ENCODE data around the gene GALNT17. TPM values are rescaled to one million over a fixed set of nuclear protein-coding genes. Genes with fewer than 3 reads are reported as not detected.

Gene GALNT17
- total RNA-seq, 1 experiment from 2014 or later: not detected

- no peak for ATAC-seq
- no peaks in the 10 kb centered on the region for H4K20me1 ChIP-seq (ENCODE audit: low read length)
Measured at GRCh38 chr7:71343039-71343438, 211.1 kb downstream of the GALNT17 start.

DNA sequence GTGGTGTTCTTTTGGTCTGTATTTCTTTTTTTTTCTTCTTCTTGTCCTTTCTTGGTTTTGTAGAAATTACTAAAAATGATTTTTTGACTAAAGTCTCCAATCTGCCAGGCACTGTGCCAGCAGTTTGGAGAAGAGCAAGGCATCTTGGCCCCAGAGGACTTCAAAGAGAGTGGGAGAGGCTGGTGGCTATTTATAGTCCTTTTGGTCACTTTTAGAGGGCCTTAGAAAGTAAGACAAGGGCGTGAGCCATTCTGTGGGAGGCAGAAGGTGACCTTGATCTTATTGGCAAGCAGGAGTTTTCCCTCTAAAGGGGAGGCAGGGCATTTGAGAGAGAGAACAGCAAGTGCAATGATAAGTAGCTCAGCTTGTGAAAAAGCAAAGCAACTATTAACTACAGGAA lies 211.9 kb downstream of the GALNT17 start:
- intact Hi-C loops (cut with micrococcal nuclease): no loop called here
- Histone ChIP-seq H3K27ac (ENCODE audit: low read length) (no peak overlapping the region), H3K9me3 (ENCODE audit: low read length) (peaks cover 3% of the 10 kb centered on the region; the same call in 1 of the 2 replicates), H3K27me3 (ENCODE audit: low read length) (no peaks in the 10 kb centered on the region), H3K79me2 (ENCODE audit: low read length) (no peaks in the 10 kb centered on the region), H3K4me2 (ENCODE audit: low read length) (no peak overlapping the region), H2AFZ (ENCODE audit: low read length) (no peak overlapping the region), H3K9me2 (replicated peaks; ENCODE audit: low read length) (no peaks in the 10 kb centered on the region), H3K4me3 (ENCODE audit: low read length) (no peak overlapping the region), H3F3A (ENCODE audit: low read length, unreplicated experiment) (no peaks in the 10 kb centered on the region), H3K9ac (ENCODE audit: low read length) (no peak overlapping the region), H3K4me1 (ENCODE audit: insufficient read depth, low read length) (no peaks in the 10 kb centered on the region), H4K20me1 (ENCODE audit: low read length) (no peaks in the 10 kb centered on the region), H3K36me3 (ENCODE audit: low read depth, low read length) (no peaks in the 10 kb centered on the region)
- DNase-seq: no peak
- ChIA-PET CTCF (no interaction called here), POLR2A (ENCODE audit: unreplicated experiment) (no interaction called here)
- no TSS peak for BruUV-seq (replicated peaks)
- no peak for ATAC-seq
- TF ChIP-seq EZH2 (IDR thresholded peaks at IDR 0.05; ENCODE audit: low read length, unreplicated experiment): no peak
- no peak for TF ChIP-seq CTCF (conservative IDR thresholded peaks at IDR 0.05; ENCODE audit: low read depth, low read length)
- TF ChIP-seq EZH2phosphoT487 (IDR thresholded peaks at IDR 0.05; ENCODE audit: borderline replicate concordance, low read length): no peak

More at GRCh38 chr7:71343039-71343438, 211.1 kb downstream of the GALNT17 start:
- ChIA-PET POLR2A (ENCODE audit: unreplicated experiment) (no interaction called here), CTCF (no interaction called here)
- intact Hi-C loops (cut with micrococcal nuclease): no loop called here
- DNase-seq: no peak
- peaks cover 3% of the 10 kb centered on the region; the same call in 1 of the 2 replicates for H3K9me3 ChIP-seq (ENCODE audit: low read length)
- TF ChIP-seq EZH2phosphoT487 (IDR thresholded peaks at IDR 0.05; ENCODE audit: borderline replicate concordance, low read length): no peak
- no peak for TF ChIP-seq CTCF (conservative IDR thresholded peaks at IDR 0.05; ENCODE audit: low read depth, low read length)
- no peak for TF ChIP-seq EZH2 (IDR thresholded peaks at IDR 0.05; ENCODE audit: low read length, unreplicated experiment)
- H3K4me1 ChIP-seq (ENCODE audit: insufficient read depth, low read length): no peaks in the 10 kb centered on the region
- no peaks in the 10 kb centered on the region for H3K36me3 ChIP-seq (ENCODE audit: low read depth, low read length)
- H3K27me3 ChIP-seq (ENCODE audit: low read length): no peaks in the 10 kb centered on the region
- H3K9ac ChIP-seq (ENCODE audit: low read length): no peak overlapping the region
- H3K79me2 ChIP-seq (ENCODE audit: low read length): no peaks in the 10 kb centered on the region
- no peak overlapping the region for H3K4me2 ChIP-seq (ENCODE audit: low read length)
- no peaks in the 10 kb centered on the region for H3F3A ChIP-seq (ENCODE audit: low read length, unreplicated experiment)
- H2AFZ ChIP-seq (ENCODE audit: low read length): no peak overlapping the region
- H3K27ac ChIP-seq (ENCODE audit: low read length): no peak overlapping the region
- H3K4me3 ChIP-seq (ENCODE audit: low read length): no peak overlapping the region
- no TSS peak for BruUV-seq (replicated peaks)
- H3K9me2 ChIP-seq (replicated peaks; ENCODE audit: low read length): no peaks in the 10 kb centered on the region

GRCh38 chr7:71345117-71345884 lies 213.4 kb downstream of the GALNT17 start:
- Histone ChIP-seq H4K20me1 (ENCODE audit: low read length) (no peaks in the 10 kb centered on the region), H3K4me1 (ENCODE audit: insufficient read depth, low read length) (no peaks in the 10 kb centered on the region), H3K9me3 (ENCODE audit: low read length) (peaks cover 3% of the 10 kb centered on the region; the same call in 1 of the 2 replicates), H3K36me3 (ENCODE audit: low read depth, low read length) (no peaks in the 10 kb centered on the region), H3K9me2 (replicated peaks; ENCODE audit: low read length) (no peaks in the 10 kb centered on the region), H3F3A (ENCODE audit: low read length, unreplicated experiment) (no peaks in the 10 kb centered on the region), H3K9ac (ENCODE audit: low read length) (no peak overlapping the region), H3K4me2 (ENCODE audit: low read length) (no peak overlapping the region), H3K79me2 (ENCODE audit: low read length) (no peaks in the 10 kb centered on the region), H3K27ac (ENCODE audit: low read length) (no peak overlapping the region), H3K4me3 (ENCODE audit: low read length) (no peak overlapping the region), H3K27me3 (ENCODE audit: low read length) (no peaks in the 10 kb centered on the region), H2AFZ (ENCODE audit: low read length) (no peak overlapping the region)
- intact Hi-C loops (cut with micrococcal nuclease): no loop called here
- ChIA-PET POLR2A (ENCODE audit: unreplicated experiment) (no interaction called here), CTCF (no interaction called here)
- DNase-seq (no peak), ATAC-seq (no peak)
- TF ChIP-seq CTCF (conservative IDR thresholded peaks at IDR 0.05; ENCODE audit: low read depth, low read length) (no peak), EZH2phosphoT487 (IDR thresholded peaks at IDR 0.05; ENCODE audit: borderline replicate concordance, low read length) (no peak), EZH2 (IDR thresholded peaks at IDR 0.05; ENCODE audit: low read length, unreplicated experiment) (no peak)
- BruUV-seq (replicated peaks): no TSS peak
